ENCODE measurements around the gene AAK1. TPM values are rescaled to one million over a fixed set of nuclear protein-coding genes. Genes with fewer than 3 reads are reported as not detected.

AAK1 gene
- total RNA-seq, 1 donor from 2014 or later: 108 TPM

- Mint-ChIP-seq H3K27me3 (ENCODE audit: low read depth, unreplicated experiment) (no peaks in the 10 kb centered on the region), H3K4me1 (ENCODE audit: low read depth, unreplicated experiment) (peaks cover 16% of the 10 kb centered on the region), H3K9me3 (ENCODE audit: unreplicated experiment) (no peaks in the 10 kb centered on the region), H3K36me3 (ENCODE audit: low read depth, unreplicated experiment) (peaks cover 34% of the 10 kb centered on the region), H3K27ac (ENCODE audit: unreplicated experiment) (no peak overlapping the region), H3K4me3 (ENCODE audit: unreplicated experiment) (no peak overlapping the region)
- Histone ChIP-seq H3K79me2 (ENCODE audit: insufficient read depth, low read length) (no peaks in the 10 kb centered on the region), H3K9ac (ENCODE audit: low read length) (no peak overlapping the region), H2AFZ (ENCODE audit: low read depth, low read length) (no peak overlapping the region), H3K9me3 (ENCODE audit: insufficient read depth, low read depth, low read length) (no peaks in the 10 kb centered on the region), H3K27me3 (ENCODE audit: insufficient read depth, low read length) (no peaks in the 10 kb centered on the region), H3K27ac (ENCODE audit: low read depth, low read length) (no peak overlapping the region), H3K36me3 (ENCODE audit: insufficient read depth, low read length) (peaks cover 46% of the 10 kb centered on the region), H4K20me1 (ENCODE audit: insufficient read depth, low read length) (peaks cover 8% of the 10 kb centered on the region), H3K4me2 (ENCODE audit: low read length) (no peak overlapping the region), H3K4me3 (ENCODE audit: insufficient read depth, low read depth, low read length) (no peak overlapping the region), H3K4me1 (ENCODE audit: insufficient read depth, low read length) (no peaks in the 10 kb centered on the region)
- no peak for FAIRE-seq
- TF ChIP-seq, protein P1, sequence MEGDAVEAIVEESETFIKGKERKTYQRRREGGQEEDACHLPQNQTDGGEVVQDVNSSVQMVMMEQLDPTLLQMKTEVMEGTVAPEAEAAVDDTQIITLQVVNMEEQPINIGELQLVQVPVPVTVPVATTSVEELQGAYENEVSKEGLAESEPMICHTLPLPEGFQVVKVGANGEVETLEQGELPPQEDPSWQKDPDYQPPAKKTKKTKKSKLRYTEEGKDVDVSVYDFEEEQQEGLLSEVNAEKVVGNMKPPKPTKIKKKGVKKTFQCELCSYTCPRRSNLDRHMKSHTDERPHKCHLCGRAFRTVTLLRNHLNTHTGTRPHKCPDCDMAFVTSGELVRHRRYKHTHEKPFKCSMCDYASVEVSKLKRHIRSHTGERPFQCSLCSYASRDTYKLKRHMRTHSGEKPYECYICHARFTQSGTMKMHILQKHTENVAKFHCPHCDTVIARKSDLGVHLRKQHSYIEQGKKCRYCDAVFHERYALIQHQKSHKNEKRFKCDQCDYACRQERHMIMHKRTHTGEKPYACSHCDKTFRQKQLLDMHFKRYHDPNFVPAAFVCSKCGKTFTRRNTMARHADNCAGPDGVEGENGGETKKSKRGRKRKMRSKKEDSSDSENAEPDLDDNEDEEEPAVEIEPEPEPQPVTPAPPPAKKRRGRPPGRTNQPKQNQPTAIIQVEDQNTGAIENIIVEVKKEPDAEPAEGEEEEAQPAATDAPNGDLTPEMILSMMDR (IDR thresholded peaks at IDR 0.05; ENCODE audit: insufficient read depth, low read depth, low read length): no peak
- TF ChIP-seq EZH2 (IDR thresholded peaks at IDR 0.05; ENCODE audit: insufficient read depth, low read length): no peak
- no peak for DNase-seq (ENCODE audit: low read depth)
Observed at GRCh38 chr2:69529480-69529879, 114.1 kb downstream of the AAK1 start.

DNA sequence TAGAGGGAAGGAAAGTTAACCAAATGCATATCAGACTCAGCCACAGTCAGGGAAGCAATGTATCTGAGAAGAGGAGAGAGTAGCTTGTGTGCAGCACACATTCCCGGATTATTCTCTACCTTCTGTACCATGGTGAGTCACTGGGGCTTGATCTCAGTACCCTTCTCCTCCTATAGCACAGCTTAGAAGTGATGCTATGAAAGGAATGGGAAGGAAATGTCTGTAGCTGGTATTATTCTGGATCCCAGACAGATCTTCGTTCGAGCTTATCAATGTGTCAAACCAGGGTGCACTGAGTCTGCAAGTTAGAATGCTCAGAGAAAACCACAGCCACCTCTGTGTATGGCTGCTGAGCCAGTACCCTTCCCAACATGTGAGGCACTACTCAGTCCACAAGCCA is 118.3 kb downstream of the AAK1 start:
- Histone ChIP-seq H3K36me3 (ENCODE audit: insufficient read depth, low read length) (peaks cover 57% of the 10 kb centered on the region), H3K9me3 (ENCODE audit: insufficient read depth, low read depth, low read length) (no peaks in the 10 kb centered on the region), H3K79me2 (ENCODE audit: insufficient read depth, low read length) (no peaks in the 10 kb centered on the region), H3K4me1 (ENCODE audit: insufficient read depth, low read length) (no peaks in the 10 kb centered on the region), H4K20me1 (ENCODE audit: insufficient read depth, low read length) (no peaks in the 10 kb centered on the region), H3K27ac (ENCODE audit: low read depth, low read length) (no peak overlapping the region), H3K27me3 (ENCODE audit: insufficient read depth, low read length) (no peaks in the 10 kb centered on the region), H3K4me3 (ENCODE audit: insufficient read depth, low read depth, low read length) (no peak overlapping the region), H3K9ac (ENCODE audit: low read length) (no peak overlapping the region), H3K4me2 (ENCODE audit: low read length) (no peak overlapping the region), H2AFZ (ENCODE audit: low read depth, low read length) (no peak overlapping the region)
- peak overlapping the region; percentile 45 for H3K27ac Mint-ChIP-seq (ENCODE audit: unreplicated experiment)
- H3K4me3 Mint-ChIP-seq (ENCODE audit: unreplicated experiment): no peak overlapping the region
- peaks cover 37% of the 10 kb centered on the region for H3K36me3 Mint-ChIP-seq (ENCODE audit: low read depth, unreplicated experiment)
- DNase-seq (ENCODE audit: low read depth) (peak; percentile 68), FAIRE-seq (no peak)
- peaks cover 16% of the 10 kb centered on the region for H3K4me1 Mint-ChIP-seq (ENCODE audit: low read depth, unreplicated experiment)
- no peak for TF ChIP-seq EZH2 (IDR thresholded peaks at IDR 0.05; ENCODE audit: insufficient read depth, low read length)
- TF ChIP-seq, protein P1 (IDR thresholded peaks at IDR 0.05; ENCODE audit: insufficient read depth, low read depth, low read length): no peak
- H3K9me3 Mint-ChIP-seq (ENCODE audit: unreplicated experiment): no peaks in the 10 kb centered on the region
- H3K27me3 Mint-ChIP-seq (ENCODE audit: low read depth, unreplicated experiment): no peaks in the 10 kb centered on the region

- Histone ChIP-seq H3K4me1 (ENCODE audit: insufficient read depth, low read length) (no peaks in the 10 kb centered on the region), H4K20me1 (ENCODE audit: insufficient read depth, low read length) (no peaks in the 10 kb centered on the region), H2AFZ (ENCODE audit: low read depth, low read length) (no peak overlapping the region), H3K9ac (ENCODE audit: low read length) (no peak overlapping the region), H3K9me3 (ENCODE audit: insufficient read depth, low read depth, low read length) (no peaks in the 10 kb centered on the region), H3K36me3 (ENCODE audit: insufficient read depth, low read length) (peaks cover 55% of the 10 kb centered on the region), H3K4me2 (ENCODE audit: low read length) (no peak overlapping the region), H3K4me3 (ENCODE audit: insufficient read depth, low read depth, low read length) (no peak overlapping the region), H3K27ac (ENCODE audit: low read depth, low read length) (no peak overlapping the region), H3K27me3 (ENCODE audit: insufficient read depth, low read length) (no peaks in the 10 kb centered on the region), H3K79me2 (ENCODE audit: insufficient read depth, low read length) (no peaks in the 10 kb centered on the region)
- Mint-ChIP-seq H3K27me3 (ENCODE audit: low read depth, unreplicated experiment) (no peaks in the 10 kb centered on the region), H3K4me1 (ENCODE audit: low read depth, unreplicated experiment) (peaks cover 16% of the 10 kb centered on the region), H3K27ac (ENCODE audit: unreplicated experiment) (peak overlapping the region; percentile 45), H3K36me3 (ENCODE audit: low read depth, unreplicated experiment) (peaks cover 35% of the 10 kb centered on the region), H3K4me3 (ENCODE audit: unreplicated experiment) (no peak overlapping the region), H3K9me3 (ENCODE audit: unreplicated experiment) (no peaks in the 10 kb centered on the region)
- FAIRE-seq (no peak), DNase-seq (ENCODE audit: low read depth) (no peak)
- TF ChIP-seq EZH2 (IDR thresholded peaks at IDR 0.05; ENCODE audit: insufficient read depth, low read length): no peak
- TF ChIP-seq, protein P1 (IDR thresholded peaks at IDR 0.05; ENCODE audit: insufficient read depth, low read depth, low read length): no peak
Observed at GRCh38 chr2:69524799-69525198, 118.7 kb downstream of the AAK1 start.

Data from astrocyte (in vitro differentiated cells and primary cell).